ENCODE measurements around the gene INHBC.
"Not testable (repeated sequence)": the region's sequence is repeated elsewhere in the genome, so short reads cannot be mapped to it uniquely, and the experiment has no call there.

DNA sequence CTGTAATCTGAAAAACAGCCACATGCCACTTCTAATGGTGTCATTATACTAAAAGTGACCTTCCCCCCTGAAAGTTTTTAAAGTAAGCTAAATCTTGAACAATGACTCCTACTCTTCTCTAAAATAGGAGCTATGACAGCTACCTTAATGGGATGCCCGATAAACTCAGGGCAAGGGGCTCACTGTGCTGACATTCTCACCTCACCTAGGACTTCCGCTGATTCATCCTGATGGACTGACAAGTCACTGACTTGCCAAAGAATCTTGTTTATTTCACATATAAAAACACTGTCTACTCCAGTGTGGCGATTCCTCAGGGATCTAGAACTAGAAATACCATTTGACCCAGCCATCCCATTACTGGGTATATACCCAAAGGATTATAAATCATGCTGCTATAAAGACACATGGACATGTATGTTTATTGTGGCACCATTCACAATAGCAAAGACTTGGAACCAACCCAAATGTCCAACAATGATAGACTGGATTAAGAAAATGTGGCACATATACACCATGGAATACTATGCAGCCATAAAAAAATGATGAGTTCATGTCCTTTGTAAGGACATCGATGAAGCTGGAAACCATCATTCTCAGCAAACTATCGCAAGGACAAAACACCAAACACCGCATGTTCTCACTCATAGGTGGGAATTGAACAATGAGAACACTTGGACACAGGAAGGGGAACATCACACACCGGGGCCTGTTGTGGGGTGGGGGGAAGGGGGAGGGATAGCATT lies 34.7 kb upstream of the INHBC start:
- TF ChIP-seq, protein P1, sequence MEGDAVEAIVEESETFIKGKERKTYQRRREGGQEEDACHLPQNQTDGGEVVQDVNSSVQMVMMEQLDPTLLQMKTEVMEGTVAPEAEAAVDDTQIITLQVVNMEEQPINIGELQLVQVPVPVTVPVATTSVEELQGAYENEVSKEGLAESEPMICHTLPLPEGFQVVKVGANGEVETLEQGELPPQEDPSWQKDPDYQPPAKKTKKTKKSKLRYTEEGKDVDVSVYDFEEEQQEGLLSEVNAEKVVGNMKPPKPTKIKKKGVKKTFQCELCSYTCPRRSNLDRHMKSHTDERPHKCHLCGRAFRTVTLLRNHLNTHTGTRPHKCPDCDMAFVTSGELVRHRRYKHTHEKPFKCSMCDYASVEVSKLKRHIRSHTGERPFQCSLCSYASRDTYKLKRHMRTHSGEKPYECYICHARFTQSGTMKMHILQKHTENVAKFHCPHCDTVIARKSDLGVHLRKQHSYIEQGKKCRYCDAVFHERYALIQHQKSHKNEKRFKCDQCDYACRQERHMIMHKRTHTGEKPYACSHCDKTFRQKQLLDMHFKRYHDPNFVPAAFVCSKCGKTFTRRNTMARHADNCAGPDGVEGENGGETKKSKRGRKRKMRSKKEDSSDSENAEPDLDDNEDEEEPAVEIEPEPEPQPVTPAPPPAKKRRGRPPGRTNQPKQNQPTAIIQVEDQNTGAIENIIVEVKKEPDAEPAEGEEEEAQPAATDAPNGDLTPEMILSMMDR (IDR thresholded peaks at IDR 0.05) = not testable (repeated sequence)
- TF ChIP-seq POLR2A (IDR thresholded peaks at IDR 0.05) = not testable (repeated sequence)

Data from sigmoid colon (tissue), 3 donors.